Measurements from ENCODE around the gene LENEP.

The LENEP gene

DNA sequence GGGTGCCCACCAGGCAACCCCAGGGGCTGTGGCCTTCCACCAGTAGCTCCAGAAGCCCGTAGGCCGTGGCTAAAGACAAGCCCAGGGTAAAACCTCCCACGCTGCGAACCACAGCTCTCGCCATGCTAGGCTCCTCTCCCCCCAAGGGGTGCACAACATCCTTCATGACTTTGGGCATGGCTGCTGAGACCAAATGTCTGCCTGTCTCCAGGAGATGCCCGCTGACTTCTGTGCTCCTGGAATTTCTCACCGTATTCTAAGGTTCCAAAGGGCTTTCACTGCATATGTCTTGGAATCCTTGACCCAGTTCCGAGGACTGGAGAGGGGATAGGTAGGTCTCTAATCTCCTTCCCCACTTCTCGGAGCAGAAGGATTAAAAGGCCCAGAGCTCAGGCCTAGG lies 40.1 kb downstream of the LENEP start, which contains the start of the genes DCST1 and DCST2:
DCST1 (plus strand) TSS at position 301 of the 400 bp plus-strand sequence. CDS start 213 bp downstream, outside the sequence.
DCST2 (minus strand) TSS at position 258 of the 400 bp plus-strand sequence; CDS start at position 178, 80 bp downstream.
- CTCF ChIA-PET: interaction anchor here (0.6 to 3.5 kb wide), 2 partner anchors 13 to 16 kb away, joined by 5 to 12 read pairs; no protein-coding TSS in a partner anchor
- TF ChIP-seq ARNT (IDR thresholded peaks at IDR 0.05): no peak
- TF ChIP-seq LEF1 (IDR thresholded peaks at IDR 0.05; ENCODE audit: borderline replicate concordance): no peak
- TF ChIP-seq CTBP1 (IDR thresholded peaks at IDR 0.05; ENCODE audit: borderline replicate concordance): no peak
- no peak for TF ChIP-seq ELF4 (IDR thresholded peaks at IDR 0.05)
- no peak for TF ChIP-seq L3MBTL2 (conservative IDR thresholded peaks at IDR 0.05)
- TF ChIP-seq FOXA1 (IDR thresholded peaks at IDR 0.05): no peak
- TF ChIP-seq SP1 (IDR thresholded peaks at IDR 0.05): no peak
- no peak for TF ChIP-seq FOXM1 (IDR thresholded peaks at IDR 0.05; ENCODE audit: borderline replicate concordance)
- TF ChIP-seq, protein P1, sequence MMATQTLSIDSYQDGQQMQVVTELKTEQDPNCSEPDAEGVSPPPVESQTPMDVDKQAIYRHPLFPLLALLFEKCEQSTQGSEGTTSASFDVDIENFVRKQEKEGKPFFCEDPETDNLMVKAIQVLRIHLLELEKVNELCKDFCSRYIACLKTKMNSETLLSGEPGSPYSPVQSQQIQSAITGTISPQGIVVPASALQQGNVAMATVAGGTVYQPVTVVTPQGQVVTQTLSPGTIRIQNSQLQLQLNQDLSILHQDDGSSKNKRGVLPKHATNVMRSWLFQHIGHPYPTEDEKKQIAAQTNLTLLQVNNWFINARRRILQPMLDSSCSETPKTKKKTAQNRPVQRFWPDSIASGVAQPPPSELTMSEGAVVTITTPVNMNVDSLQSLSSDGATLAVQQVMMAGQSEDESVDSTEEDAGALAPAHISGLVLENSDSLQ (IDR thresholded peaks at IDR 0.05): no peak
- no peak for DNase-seq (ENCODE audit: extremely low spot score)
- POLR2A ChIA-PET: no interaction called here

DNA sequence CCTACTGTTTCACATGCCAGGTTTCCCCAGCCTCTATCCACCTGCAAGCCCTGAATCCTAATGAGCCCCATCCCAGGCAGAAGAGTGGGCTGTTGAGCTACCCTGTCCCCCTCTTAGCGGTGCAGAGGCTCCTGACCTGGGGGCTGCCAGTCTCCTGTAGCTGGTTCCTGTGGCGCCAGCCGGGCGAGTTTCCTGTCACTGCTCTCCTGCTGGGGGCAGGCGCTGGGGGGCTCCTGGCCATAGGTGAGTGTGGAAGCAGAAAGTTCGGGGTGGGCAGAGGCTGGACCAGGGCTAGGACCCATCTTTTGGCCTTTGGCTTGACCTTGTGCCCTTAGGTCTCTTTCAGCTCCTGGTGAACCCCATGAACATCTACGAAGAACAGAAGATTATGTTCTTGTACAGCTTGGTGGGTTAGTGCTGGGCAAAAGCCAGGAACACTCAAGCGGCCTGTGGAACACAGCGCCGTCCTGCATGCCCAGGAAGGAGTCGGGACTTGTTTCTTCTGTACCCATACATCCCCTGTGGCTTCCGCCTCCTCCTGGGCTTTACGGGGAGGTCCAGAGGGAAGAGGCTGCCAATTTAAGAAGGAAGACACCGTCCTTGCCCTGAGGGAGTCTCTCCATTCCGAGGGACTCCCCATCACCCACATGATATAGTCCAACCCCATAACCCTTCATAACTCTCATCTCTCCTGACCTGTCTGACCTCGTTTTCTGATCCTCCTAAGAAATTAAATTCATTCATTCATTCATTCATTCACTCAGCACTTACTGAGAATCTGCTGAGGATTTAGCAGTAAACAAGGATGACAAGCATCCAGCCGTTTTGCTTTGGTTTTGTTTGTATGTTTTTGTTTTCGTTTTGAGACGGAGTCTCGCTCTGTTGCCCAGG lies 41.2 kb downstream of the LENEP start:
- ChIA-PET CTCF (interaction anchor here (3.5 kb wide), 1 partner anchor 17 kb away, joined by 12 read pairs; no protein-coding TSS in a partner anchor), POLR2A (no interaction called here)
- DNase-seq (ENCODE audit: extremely low spot score): no peak
- TF ChIP-seq HDGF (IDR thresholded peaks at IDR 0.05; ENCODE audit: borderline replicate concordance) (no peak), L3MBTL2 (conservative IDR thresholded peaks at IDR 0.05) (no peak), SP1 (IDR thresholded peaks at IDR 0.05) (no peak), ARNT (IDR thresholded peaks at IDR 0.05) (no peak), BHLHE40 (IDR thresholded peaks at IDR 0.05; ENCODE audit: borderline replicate concordance) (no peak), ZNF384 (IDR thresholded peaks at IDR 0.05) (no peak), NFRKB (IDR thresholded peaks at IDR 0.05) (no peak), FOXM1 (IDR thresholded peaks at IDR 0.05; ENCODE audit: borderline replicate concordance) (no peak), FOXA1 (IDR thresholded peaks at IDR 0.05) (no peak), CTBP1 (IDR thresholded peaks at IDR 0.05; ENCODE audit: borderline replicate concordance) (no peak), FOXK2 (IDR thresholded peaks at IDR 0.05) (no peak), ELF4 (IDR thresholded peaks at IDR 0.05) (no peak), TARDBP (IDR thresholded peaks at IDR 0.05) (no peak), LEF1 (IDR thresholded peaks at IDR 0.05; ENCODE audit: borderline replicate concordance) (no peak), SUZ12 (IDR thresholded peaks at IDR 0.05) (no peak)
- TF ChIP-seq, protein P1 (IDR thresholded peaks at IDR 0.05): no peak

DNA sequence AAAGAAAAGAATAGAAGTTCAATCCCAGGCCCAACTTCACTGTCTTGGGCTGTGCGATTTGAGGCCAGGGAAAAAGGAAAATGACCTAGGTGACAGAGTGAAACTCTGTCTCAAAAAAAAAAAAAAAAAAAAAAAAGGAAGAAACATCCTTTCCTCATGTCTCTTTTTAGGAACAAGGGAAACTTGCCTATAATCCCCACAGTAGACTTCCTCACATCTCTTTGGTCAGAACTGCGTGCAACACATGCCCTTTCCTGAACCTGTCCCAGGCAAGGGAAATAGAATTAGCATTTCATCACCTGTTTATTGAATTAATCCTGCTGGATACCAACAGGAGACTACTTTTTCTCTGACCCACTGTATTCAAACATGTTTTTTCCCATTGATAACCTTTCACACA lies 42.5 kb downstream of the LENEP start:
- ChIA-PET CTCF (interaction anchor here (1.2 to 3.5 kb wide), 2 partner anchors 9 to 18 kb away, joined by 3 to 12 read pairs; no protein-coding TSS in a partner anchor), POLR2A (no interaction called here)
- TF ChIP-seq SP1 (IDR thresholded peaks at IDR 0.05): no peak
- no peak for TF ChIP-seq LEF1 (IDR thresholded peaks at IDR 0.05; ENCODE audit: borderline replicate concordance)
- TF ChIP-seq BHLHE40 (IDR thresholded peaks at IDR 0.05; ENCODE audit: borderline replicate concordance): no peak
- TF ChIP-seq NFRKB (IDR thresholded peaks at IDR 0.05): no peak
- TF ChIP-seq TARDBP (IDR thresholded peaks at IDR 0.05): no peak
- TF ChIP-seq L3MBTL2 (conservative IDR thresholded peaks at IDR 0.05): no peak
- no peak for TF ChIP-seq ZNF384 (IDR thresholded peaks at IDR 0.05)
- no peak for TF ChIP-seq SUZ12 (IDR thresholded peaks at IDR 0.05)
- TF ChIP-seq, protein P1 (IDR thresholded peaks at IDR 0.05): no peak
- no peak for TF ChIP-seq FOXM1 (IDR thresholded peaks at IDR 0.05; ENCODE audit: borderline replicate concordance)
- TF ChIP-seq FOXK2 (IDR thresholded peaks at IDR 0.05): no peak
- TF ChIP-seq CTBP1 (IDR thresholded peaks at IDR 0.05; ENCODE audit: borderline replicate concordance): no peak
- TF ChIP-seq ELF4 (IDR thresholded peaks at IDR 0.05): no peak
- TF ChIP-seq HDGF (IDR thresholded peaks at IDR 0.05; ENCODE audit: borderline replicate concordance): no peak
- no peak for DNase-seq (ENCODE audit: extremely low spot score)

DNA sequence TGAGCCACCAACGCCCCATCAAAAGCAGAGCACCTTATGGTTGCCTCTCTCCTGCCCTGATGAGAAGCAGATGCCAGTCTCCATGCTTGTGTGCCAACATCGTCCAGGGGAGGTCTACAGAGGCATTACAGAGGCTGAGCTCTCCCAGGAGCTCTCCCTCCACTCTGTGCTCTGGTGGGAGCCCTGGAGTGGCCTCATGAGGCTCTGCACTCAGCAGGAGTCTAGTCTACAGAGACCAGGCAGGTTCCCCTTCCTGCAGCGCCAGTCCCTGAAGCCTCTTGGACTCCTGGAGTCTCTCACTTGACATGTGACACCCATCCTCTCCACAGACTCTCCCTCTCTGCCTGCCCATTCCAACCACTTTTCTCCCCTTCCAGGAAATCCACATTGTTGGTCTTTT lies 43.7 kb downstream of the LENEP start:
- TF ChIP-seq BHLHE40 (IDR thresholded peaks at IDR 0.05; ENCODE audit: borderline replicate concordance): no peak
- no peak for TF ChIP-seq FOXM1 (IDR thresholded peaks at IDR 0.05; ENCODE audit: borderline replicate concordance)
- TF ChIP-seq ARNT (IDR thresholded peaks at IDR 0.05): no peak
- DNase-seq (ENCODE audit: extremely low spot score): no peak
- CTCF ChIA-PET: interaction anchor here (0.5 to 1.4 kb wide), 2 partner anchors 13 to 20 kb away, joined by 3 to 4 read pairs; no protein-coding TSS in a partner anchor
- POLR2A ChIA-PET: interaction anchor here (1.5 kb wide), 1 partner anchor 37 kb away, joined by 4 read pairs; no protein-coding TSS in a partner anchor

DNA sequence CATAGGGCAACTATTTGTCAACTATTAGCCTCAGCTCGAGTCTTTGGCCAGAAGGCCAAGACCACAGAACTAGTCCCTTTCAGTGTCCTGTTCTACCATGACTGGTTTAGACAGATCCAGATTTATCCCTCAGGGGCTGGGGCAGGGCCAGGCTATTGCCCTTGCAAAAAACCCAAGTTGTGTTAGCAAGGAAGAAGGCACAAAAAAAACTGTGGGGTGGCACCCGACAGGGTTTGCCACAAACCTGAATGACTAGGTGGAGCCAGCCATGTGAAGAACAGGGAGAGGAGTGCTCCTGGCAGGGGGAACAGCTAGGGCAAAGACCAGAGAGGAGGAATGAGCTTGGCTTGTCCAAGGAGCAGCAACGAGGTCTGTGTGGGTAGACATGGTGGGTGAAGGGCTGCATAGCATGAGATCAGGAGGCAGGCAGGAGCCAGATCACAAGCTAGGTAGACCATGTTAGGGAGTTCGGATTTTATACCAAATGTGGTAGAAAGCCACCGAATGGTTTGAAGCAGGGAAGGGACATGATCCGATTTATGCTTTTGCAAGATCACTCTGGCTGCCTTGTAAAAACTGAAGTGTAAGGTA lies 44.6 kb downstream of the LENEP start:
- no peak for TF ChIP-seq NFRKB (IDR thresholded peaks at IDR 0.05)
- no peak for TF ChIP-seq SP1 (IDR thresholded peaks at IDR 0.05)
- TF ChIP-seq ARNT (IDR thresholded peaks at IDR 0.05): no peak
- TF ChIP-seq FOXA1 (IDR thresholded peaks at IDR 0.05): no peak
- TF ChIP-seq TARDBP (IDR thresholded peaks at IDR 0.05): no peak
- no peak for TF ChIP-seq BHLHE40 (IDR thresholded peaks at IDR 0.05; ENCODE audit: borderline replicate concordance)
- TF ChIP-seq FOXM1 (IDR thresholded peaks at IDR 0.05; ENCODE audit: borderline replicate concordance): no peak
- TF ChIP-seq ZNF384 (IDR thresholded peaks at IDR 0.05): no peak
- TF ChIP-seq, protein P1 (IDR thresholded peaks at IDR 0.05): no peak
- no peak for TF ChIP-seq ELF4 (IDR thresholded peaks at IDR 0.05)
- TF ChIP-seq CTBP1 (IDR thresholded peaks at IDR 0.05; ENCODE audit: borderline replicate concordance): no peak
- TF ChIP-seq L3MBTL2 (conservative IDR thresholded peaks at IDR 0.05): no peak
- no peak for TF ChIP-seq FOXK2 (IDR thresholded peaks at IDR 0.05)
- TF ChIP-seq HDGF (IDR thresholded peaks at IDR 0.05; ENCODE audit: borderline replicate concordance): no peak
- no peak for TF ChIP-seq SUZ12 (IDR thresholded peaks at IDR 0.05)
- no peak for TF ChIP-seq LEF1 (IDR thresholded peaks at IDR 0.05; ENCODE audit: borderline replicate concordance)
- POLR2A ChIA-PET: interaction anchor here (1.1 to 1.5 kb wide), 2 partner anchors 14 to 38 kb away, joined by 3 to 4 read pairs; partner anchors contain the start of gene ADAM15
- no peak for DNase-seq (ENCODE audit: extremely low spot score)
- CTCF ChIA-PET: interaction anchor here (0.5 to 1.5 kb wide), 3 partner anchors 12 to 20 kb away, joined by 3 to 4 read pairs (median 4); no protein-coding TSS in a partner anchor

All from HEK293T (cell line).